ENCODE data around the gene NIM1K. TPM values are rescaled to one million over a fixed set of nuclear protein-coding genes. Genes with fewer than 3 reads are reported as not detected.
A peak's percentile ranks its signal among the peaks of the same experiment; 100 is the strongest.
"Not testable (repeated sequence)": the region's sequence is repeated elsewhere in the genome, so short reads cannot be mapped to it uniquely, and the experiment has no call there.

NIM1K gene
- total RNA-seq, 1 donor from 2014 or later, result 0.54 TPM

DNA sequence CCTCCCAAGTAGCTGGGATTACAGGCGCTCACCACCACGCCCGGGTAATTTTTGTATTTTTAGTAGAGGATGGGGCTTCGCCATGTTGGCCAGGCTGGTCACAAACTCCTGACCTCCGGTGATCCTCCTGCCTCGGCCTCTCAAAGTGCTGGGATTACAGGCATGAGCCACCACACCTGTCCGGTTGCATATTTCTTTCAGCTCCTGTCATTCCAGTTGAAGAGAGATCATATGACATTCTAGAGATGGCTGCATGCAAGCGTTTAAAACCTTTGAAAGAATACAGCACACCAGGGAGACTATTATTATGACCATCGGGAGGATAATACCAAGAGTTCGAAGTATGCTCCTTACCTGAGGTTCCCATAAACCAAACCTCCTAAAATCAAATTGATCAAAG lies 9.6 kb upstream of the NIM1K start:
- Mint-ChIP-seq H3K4me1 (ENCODE audit: low read depth, unreplicated experiment) (no peaks in the 10 kb centered on the region), H3K4me3 (ENCODE audit: unreplicated experiment) (no peak overlapping the region), H3K9me3 (ENCODE audit: unreplicated experiment) (no peaks in the 10 kb centered on the region), H3K36me3 (ENCODE audit: low read depth, unreplicated experiment) (peaks cover 4% of the 10 kb centered on the region), H3K27ac (ENCODE audit: unreplicated experiment) (no peak overlapping the region), H3K27me3 (ENCODE audit: low read depth, unreplicated experiment) (no peaks in the 10 kb centered on the region)
- H3K4me1 ChIP-seq (ENCODE audit: insufficient read depth, low read length), result no peaks in the 10 kb centered on the region
- no peak overlapping the region for H3K27ac ChIP-seq (ENCODE audit: low read depth, low read length)
- H3K4me2 ChIP-seq (ENCODE audit: low read length), result no peak overlapping the region
- H3K27me3 ChIP-seq (ENCODE audit: insufficient read depth, low read length), result no peaks in the 10 kb centered on the region
- no peak overlapping the region for H3K9ac ChIP-seq (ENCODE audit: low read length)
- no peaks in the 10 kb centered on the region for H3K36me3 ChIP-seq (ENCODE audit: insufficient read depth, low read length)
- TF ChIP-seq, protein P1, sequence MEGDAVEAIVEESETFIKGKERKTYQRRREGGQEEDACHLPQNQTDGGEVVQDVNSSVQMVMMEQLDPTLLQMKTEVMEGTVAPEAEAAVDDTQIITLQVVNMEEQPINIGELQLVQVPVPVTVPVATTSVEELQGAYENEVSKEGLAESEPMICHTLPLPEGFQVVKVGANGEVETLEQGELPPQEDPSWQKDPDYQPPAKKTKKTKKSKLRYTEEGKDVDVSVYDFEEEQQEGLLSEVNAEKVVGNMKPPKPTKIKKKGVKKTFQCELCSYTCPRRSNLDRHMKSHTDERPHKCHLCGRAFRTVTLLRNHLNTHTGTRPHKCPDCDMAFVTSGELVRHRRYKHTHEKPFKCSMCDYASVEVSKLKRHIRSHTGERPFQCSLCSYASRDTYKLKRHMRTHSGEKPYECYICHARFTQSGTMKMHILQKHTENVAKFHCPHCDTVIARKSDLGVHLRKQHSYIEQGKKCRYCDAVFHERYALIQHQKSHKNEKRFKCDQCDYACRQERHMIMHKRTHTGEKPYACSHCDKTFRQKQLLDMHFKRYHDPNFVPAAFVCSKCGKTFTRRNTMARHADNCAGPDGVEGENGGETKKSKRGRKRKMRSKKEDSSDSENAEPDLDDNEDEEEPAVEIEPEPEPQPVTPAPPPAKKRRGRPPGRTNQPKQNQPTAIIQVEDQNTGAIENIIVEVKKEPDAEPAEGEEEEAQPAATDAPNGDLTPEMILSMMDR (IDR thresholded peaks at IDR 0.05; ENCODE audit: insufficient read depth, low read depth, low read length), result no peak
- no peak for TF ChIP-seq EZH2 (IDR thresholded peaks at IDR 0.05; ENCODE audit: insufficient read depth, low read length)
- H3K79me2 ChIP-seq (ENCODE audit: insufficient read depth, low read length), result no peaks in the 10 kb centered on the region
- H3K9me3 ChIP-seq (ENCODE audit: insufficient read depth, low read depth, low read length), result no peaks in the 10 kb centered on the region
- no peak overlapping the region for H3K4me3 ChIP-seq (ENCODE audit: insufficient read depth, low read depth, low read length)
- peaks cover 2% of the 10 kb centered on the region for H4K20me1 ChIP-seq (ENCODE audit: insufficient read depth, low read length)
- DNase-seq (ENCODE audit: low read depth) (no peak), FAIRE-seq (no peak)
- H2AFZ ChIP-seq (ENCODE audit: low read depth, low read length), result no peak overlapping the region

DNA sequence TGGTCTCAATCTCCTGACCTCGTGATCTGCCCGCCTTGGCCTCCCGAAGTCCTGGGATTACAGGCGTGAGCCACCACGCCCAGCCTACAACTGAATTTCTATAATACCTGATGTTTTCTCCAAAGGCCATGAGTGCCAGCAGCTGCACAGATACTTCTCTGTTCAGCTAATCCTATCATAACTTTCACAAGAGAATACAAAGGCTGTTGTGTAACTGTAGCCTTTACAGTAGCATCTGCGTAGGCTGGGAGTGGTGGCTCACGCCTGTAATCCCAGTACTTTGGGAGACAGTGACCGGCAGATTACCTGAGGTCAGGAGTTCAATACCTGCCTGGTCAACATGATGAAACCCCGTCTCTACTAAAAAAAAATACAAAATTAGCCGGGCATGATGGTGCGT lies 8.9 kb upstream of the NIM1K start:
- not testable (repeated sequence) for DNase-seq (ENCODE audit: low read depth); H3K27ac Mint-ChIP-seq (ENCODE audit: unreplicated experiment)

DNA sequence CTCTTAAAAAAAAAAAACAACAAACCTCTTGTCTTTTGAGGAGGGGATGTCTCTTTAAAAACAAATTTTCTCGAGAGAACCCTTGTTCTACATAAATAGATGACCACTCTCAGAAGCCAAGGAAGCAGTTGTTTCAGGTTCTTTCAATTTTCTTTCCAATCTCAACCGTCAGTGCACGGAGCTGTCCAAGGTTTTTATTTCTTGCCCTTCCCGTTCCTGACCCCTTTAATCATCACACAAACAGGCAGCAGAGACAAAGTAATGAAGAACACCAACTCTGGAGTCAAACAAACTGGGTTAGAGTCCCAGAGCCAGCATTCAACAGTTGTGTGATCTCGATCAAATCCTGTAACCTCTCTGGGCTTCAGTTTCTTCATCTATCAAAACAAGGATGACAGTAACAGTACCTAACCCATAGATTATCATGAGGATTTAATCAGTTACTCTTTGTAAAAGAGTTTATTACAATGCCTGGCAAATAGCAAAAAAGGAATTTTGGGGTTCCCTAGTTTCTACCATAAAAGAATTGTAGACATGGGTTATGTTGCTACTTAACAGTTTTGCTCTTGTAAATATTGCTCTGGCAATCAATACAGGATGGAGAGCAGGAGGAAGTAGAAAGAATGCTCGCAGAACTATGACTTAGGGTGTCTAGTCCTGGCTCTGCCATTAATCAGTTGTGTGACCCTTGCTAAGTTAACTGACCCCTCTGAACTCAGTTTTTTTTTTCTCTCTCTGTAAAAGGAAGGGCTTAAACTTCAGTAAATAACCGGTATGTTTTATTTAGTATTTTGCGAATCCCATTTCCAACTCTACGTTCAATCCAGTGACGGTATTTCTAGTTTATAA lies 1.0 kb upstream of the NIM1K start:
- Mint-ChIP-seq H3K27ac (ENCODE audit: unreplicated experiment) (no peak overlapping the region), H3K4me3 (ENCODE audit: unreplicated experiment) (peak overlapping the region; percentile 71), H3K9me3 (ENCODE audit: unreplicated experiment) (no peaks in the 10 kb centered on the region), H3K27me3 (ENCODE audit: low read depth, unreplicated experiment) (peaks cover 2% of the 10 kb centered on the region), H3K36me3 (ENCODE audit: low read depth, unreplicated experiment) (no peaks in the 10 kb centered on the region), H3K4me1 (ENCODE audit: low read depth, unreplicated experiment) (peaks cover 2% of the 10 kb centered on the region)
- Histone ChIP-seq H4K20me1 (ENCODE audit: insufficient read depth, low read length) (peaks cover 4% of the 10 kb centered on the region), H3K79me2 (ENCODE audit: insufficient read depth, low read length) (no peaks in the 10 kb centered on the region), H2AFZ (ENCODE audit: low read depth, low read length) (no peak overlapping the region), H3K27ac (ENCODE audit: low read depth, low read length) (no peak overlapping the region), H3K9ac (ENCODE audit: low read length) (no peak overlapping the region), H3K4me3 (ENCODE audit: insufficient read depth, low read depth, low read length) (peak overlapping the region; percentile 64), H3K4me2 (ENCODE audit: low read length) (peak overlapping the region; percentile 99), H3K4me1 (ENCODE audit: insufficient read depth, low read length) (peaks cover 23% of the 10 kb centered on the region), H3K27me3 (ENCODE audit: insufficient read depth, low read length) (no peaks in the 10 kb centered on the region), H3K9me3 (ENCODE audit: insufficient read depth, low read depth, low read length) (no peaks in the 10 kb centered on the region), H3K36me3 (ENCODE audit: insufficient read depth, low read length) (no peaks in the 10 kb centered on the region)
- no peak for FAIRE-seq
- DNase-seq (ENCODE audit: low read depth), result peak; percentile 27
- TF ChIP-seq EZH2 (IDR thresholded peaks at IDR 0.05; ENCODE audit: insufficient read depth, low read length), result no peak
- TF ChIP-seq, protein P1 (IDR thresholded peaks at IDR 0.05; ENCODE audit: insufficient read depth, low read depth, low read length), result no peak

More for the DNA sequence above, 8.9 kb upstream of the NIM1K start:
- H3K27ac ChIP-seq (ENCODE audit: low read depth, low read length); H3K9ac ChIP-seq (ENCODE audit: low read length); H3K79me2 ChIP-seq (ENCODE audit: insufficient read depth, low read length); H4K20me1 ChIP-seq (ENCODE audit: insufficient read depth, low read length); H3K4me1 Mint-ChIP-seq (ENCODE audit: low read depth, unreplicated experiment); H3K4me1 ChIP-seq (ENCODE audit: insufficient read depth, low read length); H3K36me3 ChIP-seq (ENCODE audit: insufficient read depth, low read length); FAIRE-seq; H3K4me3 ChIP-seq (ENCODE audit: insufficient read depth, low read depth, low read length); H3K9me3 ChIP-seq (ENCODE audit: insufficient read depth, low read depth, low read length); H2AFZ ChIP-seq (ENCODE audit: low read depth, low read length); H3K4me3 Mint-ChIP-seq (ENCODE audit: unreplicated experiment); H3K27me3 Mint-ChIP-seq (ENCODE audit: low read depth, unreplicated experiment); H3K36me3 Mint-ChIP-seq (ENCODE audit: low read depth, unreplicated experiment); H3K27me3 ChIP-seq (ENCODE audit: insufficient read depth, low read length); H3K9me3 Mint-ChIP-seq (ENCODE audit: unreplicated experiment); H3K4me2 ChIP-seq (ENCODE audit: low read length): not testable (repeated sequence)

All from astrocyte (in vitro differentiated cells and primary cell).